HG03095 (cell line): ENCODE data around the gene FBXW5.

Source experiments
- ATAC-seq: cut with Tn5 transposase; IDR thresholded peaks from one replicate; pipeline ENCODE4 v1.9.1; 2021; ENCODE audit warnings: moderate library complexity; ENCODE audit not compliant: unreplicated experiment

The FBXW5 gene

GRCh38 chr9:136944519-136945332 lies at the start of gene FBXW5, which contains the start of gene C8G:
TSS of gene FBXW5 (minus strand) at chr9:136944738. CDS start at chr9:136944083, 655 bp downstream.
TSS of gene C8G (plus strand) at chr9:136945243. CDS start at chr9:136945321, 78 bp downstream.
- peak; percentile 60 for ATAC-seq

DNA sequence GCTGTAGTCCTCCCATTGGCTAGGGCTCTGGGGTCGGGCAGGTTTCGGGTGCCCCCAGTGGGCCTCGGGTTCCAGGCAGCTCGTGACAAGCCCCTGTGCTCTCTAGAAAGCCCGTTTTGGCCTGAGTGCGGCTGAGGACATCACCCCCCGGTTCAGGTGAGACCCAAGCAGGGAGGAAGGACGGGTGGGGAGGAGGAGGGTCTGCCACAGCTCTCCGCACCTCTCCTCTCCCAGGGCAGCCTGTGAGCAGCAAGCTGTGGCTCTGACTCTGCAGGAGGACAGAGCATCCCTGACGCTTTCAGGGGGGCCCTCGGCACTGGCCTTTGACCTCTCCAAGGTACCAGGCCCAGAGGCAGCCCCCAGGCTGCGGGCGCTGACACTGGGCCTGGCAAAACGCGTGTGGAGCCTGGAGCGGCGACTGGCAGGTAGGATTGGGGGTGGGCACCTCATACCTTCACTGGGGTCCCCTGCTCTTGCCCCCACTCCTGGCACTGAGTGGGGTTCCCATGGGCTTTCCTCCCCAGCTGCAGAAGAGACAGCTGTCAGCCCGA lies 48.4 kb upstream of the FBXW5 start:
- no peak for ATAC-seq

DNA sequence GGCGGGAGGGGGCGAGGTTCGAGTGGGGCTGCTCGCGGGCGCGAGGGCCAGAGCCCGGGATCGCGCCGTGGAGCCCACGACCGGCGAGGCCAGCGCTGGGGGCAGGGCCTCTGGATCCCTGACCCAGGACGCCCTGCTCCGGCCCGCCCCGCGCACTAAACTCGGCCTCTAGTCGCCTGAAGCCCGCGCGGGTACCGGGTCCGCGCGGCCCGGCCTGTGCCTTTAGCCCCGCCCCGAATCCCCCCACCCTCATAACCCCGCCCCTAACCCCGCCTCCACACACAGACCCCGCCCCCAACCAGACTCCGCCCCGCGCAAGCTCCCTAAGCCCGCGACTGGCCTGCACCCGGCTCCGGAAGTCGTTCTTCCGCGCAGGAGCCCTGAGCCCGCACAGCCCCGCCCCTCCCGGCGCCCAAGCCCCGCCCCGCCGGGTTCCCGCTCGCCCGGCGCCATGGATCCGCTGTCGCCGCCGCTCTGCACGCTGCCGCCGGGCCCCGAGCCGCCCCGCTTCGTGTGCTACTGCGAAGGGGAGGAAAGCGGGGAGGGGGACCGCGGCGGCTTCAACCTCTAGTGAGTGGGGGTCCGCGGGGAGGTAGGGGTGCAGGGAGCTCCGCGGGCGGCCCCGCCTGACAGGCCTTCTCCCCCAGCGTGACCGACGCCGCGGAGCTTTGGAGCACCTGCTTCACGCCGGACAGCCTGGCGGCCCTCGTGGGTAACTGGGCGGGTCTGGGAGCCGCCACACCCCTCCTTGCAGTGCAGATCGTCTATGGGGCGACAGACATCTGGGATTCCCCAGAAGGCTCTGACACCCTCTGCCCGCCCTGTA lies 47.7 kb upstream of the FBXW5 start, which contains the start of gene PAXX:
TSS of gene PAXX (plus strand) at position 430 of the 826 bp plus-strand sequence. CDS start at position 452, 22 bp downstream.
- peak; percentile 74 for ATAC-seq

DNA sequence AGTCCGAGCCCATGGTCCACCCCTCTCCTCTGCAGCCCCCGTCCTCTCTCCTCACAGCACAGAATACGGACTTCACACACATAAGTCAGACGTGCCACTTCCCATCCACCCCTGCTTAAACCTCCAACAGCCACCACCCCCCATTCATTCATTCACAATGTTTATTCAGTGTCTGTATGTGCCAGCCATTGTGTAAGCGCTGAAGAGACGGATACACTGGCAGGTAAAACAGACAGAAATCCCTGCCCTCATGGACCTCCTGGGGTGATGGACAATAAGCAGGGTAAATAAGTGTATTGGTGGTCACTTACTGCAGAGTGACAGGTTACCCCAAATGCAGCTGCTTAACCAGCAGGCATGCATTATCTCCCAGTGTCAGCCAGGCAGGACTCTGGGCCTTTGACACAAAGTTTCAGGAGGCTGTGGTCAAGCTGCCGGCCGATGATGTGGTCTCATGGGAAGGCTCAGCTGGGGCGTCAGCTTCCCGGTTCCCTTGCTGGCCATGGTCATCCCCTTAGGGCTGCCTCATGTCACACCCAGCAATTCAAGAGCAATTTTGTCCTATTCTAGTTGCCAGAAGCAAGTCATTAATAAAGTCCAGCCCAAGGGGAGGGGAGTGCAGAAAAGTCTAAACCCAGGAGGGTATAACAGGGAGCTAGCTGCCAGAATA lies 45.8 kb upstream of the FBXW5 start:
- ATAC-seq, result no peak

DNA sequence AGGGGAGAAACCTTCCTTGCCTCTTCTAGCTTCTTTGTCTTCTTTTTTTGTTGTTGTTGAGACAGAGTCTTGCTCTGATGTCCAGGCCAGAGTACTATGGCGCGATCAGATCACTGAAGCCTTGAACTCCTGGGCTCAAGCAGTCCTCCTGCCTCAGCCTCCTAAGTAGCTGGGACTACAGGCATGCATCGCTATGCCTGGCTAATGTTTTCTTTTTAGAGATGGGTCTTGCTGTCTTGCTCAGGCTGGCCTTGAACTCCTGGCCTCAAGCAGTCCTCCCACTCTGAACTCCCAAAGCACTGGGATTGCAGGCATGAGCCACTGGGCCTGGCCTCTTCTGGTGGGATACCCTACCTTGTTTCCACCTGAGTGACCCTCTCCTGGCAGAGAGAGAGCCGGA lies 44.3 kb upstream of the FBXW5 start:
- ATAC-seq, result no peak

DNA sequence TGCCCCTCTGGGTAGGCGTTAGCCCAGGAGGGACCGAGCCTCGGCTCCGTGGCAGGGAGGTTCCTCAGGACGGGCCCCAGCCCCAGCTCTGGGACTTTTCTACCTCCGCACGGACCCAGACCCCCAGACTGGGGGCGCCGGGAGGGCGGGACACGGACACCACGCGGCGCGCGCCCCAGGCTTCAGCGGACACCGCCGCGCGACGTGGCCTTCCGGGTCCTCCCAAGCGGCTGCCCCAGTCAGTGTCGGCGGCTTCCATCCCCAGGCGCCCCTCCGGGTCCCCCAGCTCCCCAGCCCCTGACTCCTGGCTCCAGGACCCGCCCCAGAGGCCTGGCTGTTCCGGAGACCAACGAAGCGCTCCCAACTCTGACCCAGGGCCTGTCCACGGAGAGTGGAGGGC lies 41.3 kb upstream of the FBXW5 start:
- ATAC-seq, result no peak

- no peak for ATAC-seq
Observed at GRCh38 chr9:136985027-136985602, 40.6 kb upstream of the FBXW5 start.

- no peak for ATAC-seq
Observed at GRCh38 chr9:136984464-136985026, 40.0 kb upstream of the FBXW5 start.

GRCh38 chr9:136983656-136984314 lies 39.2 kb upstream of the FBXW5 start:
- ATAC-seq, result no peak

- no peak for ATAC-seq
Observed at GRCh38 chr9:136983167-136983566, 38.6 kb upstream of the FBXW5 start.

GRCh38 chr9:136982232-136983051 lies 37.9 kb upstream of the FBXW5 start, which contains the start of gene LCNL1:
TSS of gene LCNL1 (plus strand) at chr9:136982993. CDS start at chr9:136983587, 594 bp downstream.
- no peak for ATAC-seq

- no peak for ATAC-seq
Observed at GRCh38 chr9:136981588-136982231, 37.2 kb upstream of the FBXW5 start.

DNA sequence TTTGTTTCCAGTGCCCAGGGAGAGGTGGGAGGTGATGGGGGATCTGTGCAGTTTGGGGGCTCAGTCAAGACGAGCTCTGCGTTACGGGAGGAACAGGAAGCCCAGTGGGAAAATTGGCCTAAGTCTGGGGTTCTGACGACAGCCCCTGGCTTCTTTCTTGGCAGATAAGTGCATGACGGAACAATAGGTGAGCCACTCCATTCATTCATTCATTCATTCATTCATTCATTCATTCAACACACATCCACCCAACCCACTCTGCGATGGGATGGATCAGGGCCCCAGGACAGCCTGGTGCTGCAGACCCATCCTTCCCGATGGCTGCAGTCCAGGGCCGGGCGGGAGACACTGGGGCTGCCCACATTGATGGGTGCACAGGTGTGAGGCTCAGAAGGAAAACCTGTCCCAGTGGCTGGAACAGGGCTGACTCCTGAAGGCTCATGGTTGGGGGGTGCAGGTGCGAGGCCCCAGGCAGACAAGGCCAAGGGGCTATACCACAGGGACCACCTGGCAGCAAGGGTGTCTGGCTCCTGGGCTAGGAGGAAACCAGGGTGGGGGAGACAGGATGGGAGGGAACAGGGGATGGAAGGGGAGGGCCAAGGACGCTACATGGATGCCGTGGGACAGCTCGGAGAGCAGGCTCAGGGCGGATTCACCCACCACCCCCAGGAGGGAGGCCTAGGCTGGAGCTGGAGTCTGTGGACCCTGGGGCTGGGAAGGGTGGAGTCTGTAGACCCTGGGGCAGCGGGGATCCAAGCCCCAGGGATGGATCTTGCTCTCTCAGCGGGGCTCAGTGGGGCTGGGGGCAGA lies 36.3 kb upstream of the FBXW5 start:
- ATAC-seq, result no peak

DNA sequence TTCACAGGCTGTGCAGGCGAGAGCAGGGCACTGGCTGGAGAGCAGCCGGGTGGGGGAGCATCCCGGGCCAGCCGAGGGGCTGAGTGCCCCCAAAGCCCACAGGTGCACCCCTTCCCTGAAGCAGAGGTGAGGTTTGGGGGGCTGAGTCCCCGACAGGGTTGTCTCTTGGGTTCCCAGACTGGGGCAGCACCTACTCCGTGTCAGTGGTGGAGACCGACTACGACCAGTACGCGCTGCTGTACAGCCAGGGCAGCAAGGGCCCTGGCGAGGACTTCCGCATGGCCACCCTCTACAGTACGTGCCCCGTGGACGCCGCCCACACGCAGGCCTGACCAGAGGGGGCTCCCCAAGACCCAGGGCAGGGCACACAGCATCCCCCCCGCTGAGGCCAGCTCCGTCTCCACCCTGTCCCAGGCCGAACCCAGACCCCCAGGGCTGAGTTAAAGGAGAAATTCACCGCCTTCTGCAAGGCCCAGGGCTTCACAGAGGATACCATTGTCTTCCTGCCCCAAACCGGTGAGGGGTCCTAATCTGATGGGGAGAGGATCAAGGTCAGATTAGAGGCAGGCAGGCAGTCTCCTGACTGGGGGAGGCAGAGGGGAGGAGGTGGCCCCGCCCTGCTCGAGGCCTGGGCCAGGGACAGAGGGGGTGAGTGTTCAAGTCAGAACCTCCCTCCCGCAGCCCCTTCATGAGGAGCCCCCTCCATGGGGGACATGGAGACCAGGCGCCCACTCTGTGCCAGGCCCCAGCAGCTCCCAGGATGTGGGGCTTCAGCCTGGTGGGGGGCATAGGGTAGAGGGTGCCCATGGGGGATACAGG lies 35.4 kb upstream of the FBXW5 start:
- no peak for ATAC-seq

- ATAC-seq, result no peak
Observed at GRCh38 chr9:136978865-136979544, 34.5 kb upstream of the FBXW5 start.
